ENCODE results near the gene LRRC8B. TPM values are rescaled to one million over a fixed set of nuclear protein-coding genes. Genes with fewer than 3 reads are reported as not detected.

The LRRC8B gene
- total RNA-seq, 1 experiment from 2014 or later, result 24.2 TPM

DNA sequence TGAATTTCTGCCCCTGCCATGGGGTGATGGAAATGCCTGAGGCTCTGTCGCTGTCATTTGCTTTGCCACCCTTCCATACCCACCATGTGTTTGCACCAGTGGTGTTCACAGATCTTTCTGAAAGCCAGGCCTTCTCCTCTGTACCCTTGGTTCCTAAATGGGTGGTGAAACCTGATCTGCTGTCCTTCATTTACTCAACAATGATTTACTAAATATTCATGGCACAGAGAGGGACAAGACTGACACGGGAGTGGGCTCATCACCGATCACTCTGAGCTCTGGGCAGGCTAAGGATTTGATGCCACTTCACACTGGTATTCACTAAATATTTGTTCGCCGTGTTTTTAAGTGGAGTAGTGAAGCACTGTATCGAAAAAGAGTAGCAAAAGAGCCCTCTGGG, 40.9 kb downstream of the LRRC8B start:
- no peak for DNase-seq (ENCODE audit: low spot score)
- TF ChIP-seq ESRRA (CRISPR knock-in tag; IDR thresholded peaks at IDR 0.05; ENCODE audit: borderline replicate concordance), result no peak
- TF ChIP-seq, protein P1, sequence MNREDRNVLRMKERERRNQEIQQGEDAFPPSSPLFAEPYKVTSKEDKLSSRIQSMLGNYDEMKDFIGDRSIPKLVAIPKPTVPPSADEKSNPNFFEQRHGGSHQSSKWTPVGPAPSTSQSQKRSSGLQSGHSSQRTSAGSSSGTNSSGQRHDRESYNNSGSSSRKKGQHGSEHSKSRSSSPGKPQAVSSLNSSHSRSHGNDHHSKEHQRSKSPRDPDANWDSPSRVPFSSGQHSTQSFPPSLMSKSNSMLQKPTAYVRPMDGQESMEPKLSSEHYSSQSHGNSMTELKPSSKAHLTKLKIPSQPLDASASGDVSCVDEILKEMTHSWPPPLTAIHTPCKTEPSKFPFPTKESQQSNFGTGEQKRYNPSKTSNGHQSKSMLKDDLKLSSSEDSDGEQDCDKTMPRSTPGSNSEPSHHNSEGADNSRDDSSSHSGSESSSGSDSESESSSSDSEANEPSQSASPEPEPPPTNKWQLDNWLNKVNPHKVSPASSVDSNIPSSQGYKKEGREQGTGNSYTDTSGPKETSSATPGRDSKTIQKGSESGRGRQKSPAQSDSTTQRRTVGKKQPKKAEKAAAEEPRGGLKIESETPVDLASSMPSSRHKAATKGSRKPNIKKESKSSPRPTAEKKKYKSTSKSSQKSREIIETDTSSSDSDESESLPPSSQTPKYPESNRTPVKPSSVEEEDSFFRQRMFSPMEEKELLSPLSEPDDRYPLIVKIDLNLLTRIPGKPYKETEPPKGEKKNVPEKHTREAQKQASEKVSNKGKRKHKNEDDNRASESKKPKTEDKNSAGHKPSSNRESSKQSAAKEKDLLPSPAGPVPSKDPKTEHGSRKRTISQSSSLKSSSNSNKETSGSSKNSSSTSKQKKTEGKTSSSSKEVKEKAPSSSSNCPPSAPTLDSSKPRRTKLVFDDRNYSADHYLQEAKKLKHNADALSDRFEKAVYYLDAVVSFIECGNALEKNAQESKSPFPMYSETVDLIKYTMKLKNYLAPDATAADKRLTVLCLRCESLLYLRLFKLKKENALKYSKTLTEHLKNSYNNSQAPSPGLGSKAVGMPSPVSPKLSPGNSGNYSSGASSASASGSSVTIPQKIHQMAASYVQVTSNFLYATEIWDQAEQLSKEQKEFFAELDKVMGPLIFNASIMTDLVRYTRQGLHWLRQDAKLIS (CRISPR knock-in tag; IDR thresholded peaks at IDR 0.05; ENCODE audit: borderline replicate concordance), result no peak
- Mint-ChIP-seq H3K27me3 (ENCODE audit: low read depth) (no peaks in the 10 kb centered on the region), H3K9me3 (peaks cover 13% of the 10 kb centered on the region), H3K27ac (no peak overlapping the region), H3K4me3 (no peak overlapping the region), H3K4me1 (peaks cover 57% of the 10 kb centered on the region), H3K36me3 (peaks cover 17% of the 10 kb centered on the region)
- ATAC-seq, result peak; percentile 49
- POLR2A ChIA-PET, result no interaction called here
- CTCF ChIA-PET, result interaction anchor here (1.8 kb wide), 1 partner anchor 82 kb away, joined by 7 read pairs; no protein-coding TSS in a partner anchor

DNA sequence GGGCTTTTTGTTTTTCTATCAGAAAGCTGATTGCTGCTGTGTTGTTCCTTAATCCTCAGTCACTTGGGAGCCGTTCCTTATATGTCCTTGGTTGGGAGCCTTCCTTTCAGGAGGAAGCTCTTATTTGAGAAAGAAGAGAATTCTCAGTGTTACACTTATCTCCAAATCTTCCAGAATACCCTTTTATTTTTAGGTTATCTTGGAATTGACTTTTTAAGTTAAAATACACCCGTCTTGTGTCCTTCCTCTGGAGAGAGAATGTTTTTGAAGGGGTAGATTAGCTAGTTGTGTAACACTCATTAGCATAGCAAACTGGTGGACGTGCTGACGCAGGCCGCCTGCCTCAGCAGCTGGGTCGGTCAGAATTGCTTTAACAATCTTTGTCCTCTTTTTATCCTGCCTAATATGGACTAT, 42.1 kb downstream of the LRRC8B start:
- H3K27me3 Mint-ChIP-seq (ENCODE audit: low read depth), result no peaks in the 10 kb centered on the region
- DNase-seq (ENCODE audit: low spot score) (no peak), ATAC-seq (peak; percentile 85)
- ChIA-PET CTCF (interaction anchor here (0.6 to 1.8 kb wide), 5 partner anchors 83 to 533 kb away, joined by 3 to 7 read pairs (median 4); no protein-coding TSS in a partner anchor), POLR2A (interaction anchor here (0.7 kb wide), 1 partner anchor 43 kb away, joined by 4 read pairs; the partner anchor contains the start of gene LRRC8B)
- peaks cover 28% of the 10 kb centered on the region for H3K36me3 Mint-ChIP-seq
- peaks cover 21% of the 10 kb centered on the region for H3K9me3 Mint-ChIP-seq
- H3K27ac Mint-ChIP-seq, result peak overlapping the region; percentile 79
- peak overlapping the region; percentile 11; the same call in 1 of the 2 replicates for H3K4me3 Mint-ChIP-seq
- peaks cover 57% of the 10 kb centered on the region for H3K4me1 Mint-ChIP-seq
- TF ChIP-seq, protein P2, sequence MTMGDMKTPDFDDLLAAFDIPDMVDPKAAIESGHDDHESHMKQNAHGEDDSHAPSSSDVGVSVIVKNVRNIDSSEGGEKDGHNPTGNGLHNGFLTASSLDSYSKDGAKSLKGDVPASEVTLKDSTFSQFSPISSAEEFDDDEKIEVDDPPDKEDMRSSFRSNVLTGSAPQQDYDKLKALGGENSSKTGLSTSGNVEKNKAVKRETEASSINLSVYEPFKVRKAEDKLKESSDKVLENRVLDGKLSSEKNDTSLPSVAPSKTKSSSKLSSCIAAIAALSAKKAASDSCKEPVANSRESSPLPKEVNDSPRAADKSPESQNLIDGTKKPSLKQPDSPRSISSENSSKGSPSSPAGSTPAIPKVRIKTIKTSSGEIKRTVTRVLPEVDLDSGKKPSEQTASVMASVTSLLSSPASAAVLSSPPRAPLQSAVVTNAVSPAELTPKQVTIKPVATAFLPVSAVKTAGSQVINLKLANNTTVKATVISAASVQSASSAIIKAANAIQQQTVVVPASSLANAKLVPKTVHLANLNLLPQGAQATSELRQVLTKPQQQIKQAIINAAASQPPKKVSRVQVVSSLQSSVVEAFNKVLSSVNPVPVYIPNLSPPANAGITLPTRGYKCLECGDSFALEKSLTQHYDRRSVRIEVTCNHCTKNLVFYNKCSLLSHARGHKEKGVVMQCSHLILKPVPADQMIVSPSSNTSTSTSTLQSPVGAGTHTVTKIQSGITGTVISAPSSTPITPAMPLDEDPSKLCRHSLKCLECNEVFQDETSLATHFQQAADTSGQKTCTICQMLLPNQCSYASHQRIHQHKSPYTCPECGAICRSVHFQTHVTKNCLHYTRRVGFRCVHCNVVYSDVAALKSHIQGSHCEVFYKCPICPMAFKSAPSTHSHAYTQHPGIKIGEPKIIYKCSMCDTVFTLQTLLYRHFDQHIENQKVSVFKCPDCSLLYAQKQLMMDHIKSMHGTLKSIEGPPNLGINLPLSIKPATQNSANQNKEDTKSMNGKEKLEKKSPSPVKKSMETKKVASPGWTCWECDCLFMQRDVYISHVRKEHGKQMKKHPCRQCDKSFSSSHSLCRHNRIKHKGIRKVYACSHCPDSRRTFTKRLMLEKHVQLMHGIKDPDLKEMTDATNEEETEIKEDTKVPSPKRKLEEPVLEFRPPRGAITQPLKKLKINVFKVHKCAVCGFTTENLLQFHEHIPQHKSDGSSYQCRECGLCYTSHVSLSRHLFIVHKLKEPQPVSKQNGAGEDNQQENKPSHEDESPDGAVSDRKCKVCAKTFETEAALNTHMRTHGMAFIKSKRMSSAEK (CRISPR knock-in tag; IDR thresholded peaks at IDR 0.05; ENCODE audit: borderline replicate concordance), result no peak
- no peak for TF ChIP-seq CREM (CRISPR knock-in tag; IDR thresholded peaks at IDR 0.05)
- TF ChIP-seq, protein P3, sequence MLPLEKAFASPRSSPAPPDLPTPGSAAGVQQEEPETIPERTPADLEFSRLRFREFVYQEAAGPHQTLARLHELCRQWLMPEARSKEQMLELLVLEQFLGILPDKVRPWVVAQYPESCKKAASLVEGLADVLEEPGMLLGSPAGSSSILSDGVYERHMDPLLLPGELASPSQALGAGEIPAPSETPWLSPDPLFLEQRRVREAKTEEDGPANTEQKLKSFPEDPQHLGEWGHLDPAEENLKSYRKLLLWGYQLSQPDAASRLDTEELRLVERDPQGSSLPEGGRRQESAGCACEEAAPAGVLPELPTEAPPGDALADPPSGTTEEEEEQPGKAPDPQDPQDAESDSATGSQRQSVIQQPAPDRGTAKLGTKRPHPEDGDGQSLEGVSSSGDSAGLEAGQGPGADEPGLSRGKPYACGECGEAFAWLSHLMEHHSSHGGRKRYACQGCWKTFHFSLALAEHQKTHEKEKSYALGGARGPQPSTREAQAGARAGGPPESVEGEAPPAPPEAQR (CRISPR knock-in tag; IDR thresholded peaks at IDR 0.05), result no peak
- TF ChIP-seq, protein P4, sequence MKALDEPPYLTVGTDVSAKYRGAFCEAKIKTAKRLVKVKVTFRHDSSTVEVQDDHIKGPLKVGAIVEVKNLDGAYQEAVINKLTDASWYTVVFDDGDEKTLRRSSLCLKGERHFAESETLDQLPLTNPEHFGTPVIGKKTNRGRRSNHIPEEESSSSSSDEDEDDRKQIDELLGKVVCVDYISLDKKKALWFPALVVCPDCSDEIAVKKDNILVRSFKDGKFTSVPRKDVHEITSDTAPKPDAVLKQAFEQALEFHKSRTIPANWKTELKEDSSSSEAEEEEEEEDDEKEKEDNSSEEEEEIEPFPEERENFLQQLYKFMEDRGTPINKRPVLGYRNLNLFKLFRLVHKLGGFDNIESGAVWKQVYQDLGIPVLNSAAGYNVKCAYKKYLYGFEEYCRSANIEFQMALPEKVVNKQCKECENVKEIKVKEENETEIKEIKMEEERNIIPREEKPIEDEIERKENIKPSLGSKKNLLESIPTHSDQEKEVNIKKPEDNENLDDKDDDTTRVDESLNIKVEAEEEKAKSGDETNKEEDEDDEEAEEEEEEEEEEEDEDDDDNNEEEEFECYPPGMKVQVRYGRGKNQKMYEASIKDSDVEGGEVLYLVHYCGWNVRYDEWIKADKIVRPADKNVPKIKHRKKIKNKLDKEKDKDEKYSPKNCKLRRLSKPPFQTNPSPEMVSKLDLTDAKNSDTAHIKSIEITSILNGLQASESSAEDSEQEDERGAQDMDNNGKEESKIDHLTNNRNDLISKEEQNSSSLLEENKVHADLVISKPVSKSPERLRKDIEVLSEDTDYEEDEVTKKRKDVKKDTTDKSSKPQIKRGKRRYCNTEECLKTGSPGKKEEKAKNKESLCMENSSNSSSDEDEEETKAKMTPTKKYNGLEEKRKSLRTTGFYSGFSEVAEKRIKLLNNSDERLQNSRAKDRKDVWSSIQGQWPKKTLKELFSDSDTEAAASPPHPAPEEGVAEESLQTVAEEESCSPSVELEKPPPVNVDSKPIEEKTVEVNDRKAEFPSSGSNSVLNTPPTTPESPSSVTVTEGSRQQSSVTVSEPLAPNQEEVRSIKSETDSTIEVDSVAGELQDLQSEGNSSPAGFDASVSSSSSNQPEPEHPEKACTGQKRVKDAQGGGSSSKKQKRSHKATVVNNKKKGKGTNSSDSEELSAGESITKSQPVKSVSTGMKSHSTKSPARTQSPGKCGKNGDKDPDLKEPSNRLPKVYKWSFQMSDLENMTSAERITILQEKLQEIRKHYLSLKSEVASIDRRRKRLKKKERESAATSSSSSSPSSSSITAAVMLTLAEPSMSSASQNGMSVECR (CRISPR knock-in tag; IDR thresholded peaks at IDR 0.05; ENCODE audit: borderline replicate concordance), result no peak
- no peak for TF ChIP-seq ATF1 (CRISPR knock-in tag; IDR thresholded peaks at IDR 0.05)
- TF ChIP-seq, protein P5, sequence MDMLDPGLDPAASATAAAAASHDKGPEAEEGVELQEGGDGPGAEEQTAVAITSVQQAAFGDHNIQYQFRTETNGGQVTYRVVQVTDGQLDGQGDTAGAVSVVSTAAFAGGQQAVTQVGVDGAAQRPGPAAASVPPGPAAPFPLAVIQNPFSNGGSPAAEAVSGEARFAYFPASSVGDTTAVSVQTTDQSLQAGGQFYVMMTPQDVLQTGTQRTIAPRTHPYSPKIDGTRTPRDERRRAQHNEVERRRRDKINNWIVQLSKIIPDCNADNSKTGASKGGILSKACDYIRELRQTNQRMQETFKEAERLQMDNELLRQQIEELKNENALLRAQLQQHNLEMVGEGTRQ (CRISPR knock-in tag; IDR thresholded peaks at IDR 0.05), result no peak
- TF ChIP-seq, protein P6, sequence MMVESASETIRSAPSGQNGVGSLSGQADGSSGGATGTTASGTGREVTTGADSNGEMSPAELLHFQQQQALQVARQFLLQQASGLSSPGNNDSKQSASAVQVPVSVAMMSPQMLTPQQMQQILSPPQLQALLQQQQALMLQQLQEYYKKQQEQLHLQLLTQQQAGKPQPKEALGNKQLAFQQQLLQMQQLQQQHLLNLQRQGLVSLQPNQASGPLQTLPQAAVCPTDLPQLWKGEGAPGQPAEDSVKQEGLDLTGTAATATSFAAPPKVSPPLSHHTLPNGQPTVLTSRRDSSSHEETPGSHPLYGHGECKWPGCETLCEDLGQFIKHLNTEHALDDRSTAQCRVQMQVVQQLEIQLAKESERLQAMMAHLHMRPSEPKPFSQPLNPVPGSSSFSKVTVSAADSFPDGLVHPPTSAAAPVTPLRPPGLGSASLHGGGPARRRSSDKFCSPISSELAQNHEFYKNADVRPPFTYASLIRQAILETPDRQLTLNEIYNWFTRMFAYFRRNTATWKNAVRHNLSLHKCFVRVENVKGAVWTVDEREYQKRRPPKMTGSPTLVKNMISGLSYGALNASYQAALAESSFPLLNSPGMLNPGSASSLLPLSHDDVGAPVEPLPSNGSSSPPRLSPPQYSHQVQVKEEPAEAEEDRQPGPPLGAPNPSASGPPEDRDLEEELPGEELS (CRISPR knock-in tag; IDR thresholded peaks at IDR 0.05), result no peak
- TF ChIP-seq ZNF232 (CRISPR knock-in tag; IDR thresholded peaks at IDR 0.05), result no peak
- TF ChIP-seq OVOL2 (CRISPR knock-in tag; IDR thresholded peaks at IDR 0.05; ENCODE audit: borderline replicate concordance), result no peak
- TF ChIP-seq, protein P7, sequence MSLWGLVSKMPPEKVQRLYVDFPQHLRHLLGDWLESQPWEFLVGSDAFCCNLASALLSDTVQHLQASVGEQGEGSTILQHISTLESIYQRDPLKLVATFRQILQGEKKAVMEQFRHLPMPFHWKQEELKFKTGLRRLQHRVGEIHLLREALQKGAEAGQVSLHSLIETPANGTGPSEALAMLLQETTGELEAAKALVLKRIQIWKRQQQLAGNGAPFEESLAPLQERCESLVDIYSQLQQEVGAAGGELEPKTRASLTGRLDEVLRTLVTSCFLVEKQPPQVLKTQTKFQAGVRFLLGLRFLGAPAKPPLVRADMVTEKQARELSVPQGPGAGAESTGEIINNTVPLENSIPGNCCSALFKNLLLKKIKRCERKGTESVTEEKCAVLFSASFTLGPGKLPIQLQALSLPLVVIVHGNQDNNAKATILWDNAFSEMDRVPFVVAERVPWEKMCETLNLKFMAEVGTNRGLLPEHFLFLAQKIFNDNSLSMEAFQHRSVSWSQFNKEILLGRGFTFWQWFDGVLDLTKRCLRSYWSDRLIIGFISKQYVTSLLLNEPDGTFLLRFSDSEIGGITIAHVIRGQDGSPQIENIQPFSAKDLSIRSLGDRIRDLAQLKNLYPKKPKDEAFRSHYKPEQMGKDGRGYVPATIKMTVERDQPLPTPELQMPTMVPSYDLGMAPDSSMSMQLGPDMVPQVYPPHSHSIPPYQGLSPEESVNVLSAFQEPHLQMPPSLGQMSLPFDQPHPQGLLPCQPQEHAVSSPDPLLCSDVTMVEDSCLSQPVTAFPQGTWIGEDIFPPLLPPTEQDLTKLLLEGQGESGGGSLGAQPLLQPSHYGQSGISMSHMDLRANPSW (CRISPR knock-in tag; conservative IDR thresholded peaks at IDR 0.05; ENCODE audit: low read depth), result no peak
- no peak for TF ChIP-seq RELA (CRISPR knock-in tag; IDR thresholded peaks at IDR 0.05; ENCODE audit: borderline replicate concordance)

Data from WTC11 (cell line).